ENCODE data around the gene TRAF4. TPM values are rescaled to one million over a fixed set of nuclear protein-coding genes. Genes with fewer than 3 reads are reported as not detected.

Gene TRAF4
- total and polyA plus RNA-seq, 9 of the 15 experiments (the other 6 are each of a cell fraction or from before 2014, with no cell fraction given) = 2.4 to 147 (median 72.4) TPM

GRCh38 chr17:28724500-28725165 lies 19.2 kb upstream of the TRAF4 start (continued):
- TF ChIP-seq RHOXF2B (CRISPR knock-in tag; conservative IDR thresholded peaks at IDR 0.05) (no peak), WHSC1 (IDR thresholded peaks at IDR 0.05; ENCODE audit: low read length) (no peak), POLR2H (tag; IDR thresholded peaks at IDR 0.05; ENCODE audit: low read depth) (no peak), SETDB1 (IDR thresholded peaks at IDR 0.05; ENCODE audit: low read length) (no peak), ETV6 (IDR thresholded peaks at IDR 0.05; ENCODE audit: borderline replicate concordance in 1 of 2, low read depth in 2 of 2, low read length in 1 of 2) (no peak), ETV6 (CRISPR knock-in tag; IDR thresholded peaks at IDR 0.05; ENCODE audit: borderline replicate concordance) (no peak), DNMT1 (IDR thresholded peaks at IDR 0.05) (0 out of 2 replicates have a peak, but pooled peaks have one; percentile 21), RFX7 (CRISPR knock-in tag; IDR thresholded peaks at IDR 0.05) (no peak), RBM34 (IDR thresholded peaks at IDR 0.05; ENCODE audit: borderline replicate concordance, insufficient read depth, low read length) (no peak), HMG20B (CRISPR knock-in tag; IDR thresholded peaks at IDR 0.05) (no peak), ARHGAP35 (IDR thresholded peaks at IDR 0.05; ENCODE audit: partially characterized antibody) (no peak), GTF2F1 (IDR thresholded peaks at IDR 0.05; ENCODE audit: low read depth, low read length) (no peak), ESRRA (IDR thresholded peaks at IDR 0.05; ENCODE audit: borderline replicate concordance, low read depth) (no peak), SIRT6 (IDR thresholded peaks at IDR 0.05; ENCODE audit: low read depth, low read length) (no peak), PHF20 (IDR thresholded peaks at IDR 0.05; ENCODE audit: partially characterized antibody) (no peak), MAFK (IDR thresholded peaks at IDR 0.05; ENCODE audit: low read length) (no peak), ZNF217 (CRISPR knock-in tag; IDR thresholded peaks at IDR 0.05) (no peak), ZC3H8 (IDR thresholded peaks at IDR 0.05) (no peak), TCF7L2 (IDR thresholded peaks at IDR 0.05; ENCODE audit: low read depth, low read length) (no peak)
- TF ChIP-seq, protein P1, sequence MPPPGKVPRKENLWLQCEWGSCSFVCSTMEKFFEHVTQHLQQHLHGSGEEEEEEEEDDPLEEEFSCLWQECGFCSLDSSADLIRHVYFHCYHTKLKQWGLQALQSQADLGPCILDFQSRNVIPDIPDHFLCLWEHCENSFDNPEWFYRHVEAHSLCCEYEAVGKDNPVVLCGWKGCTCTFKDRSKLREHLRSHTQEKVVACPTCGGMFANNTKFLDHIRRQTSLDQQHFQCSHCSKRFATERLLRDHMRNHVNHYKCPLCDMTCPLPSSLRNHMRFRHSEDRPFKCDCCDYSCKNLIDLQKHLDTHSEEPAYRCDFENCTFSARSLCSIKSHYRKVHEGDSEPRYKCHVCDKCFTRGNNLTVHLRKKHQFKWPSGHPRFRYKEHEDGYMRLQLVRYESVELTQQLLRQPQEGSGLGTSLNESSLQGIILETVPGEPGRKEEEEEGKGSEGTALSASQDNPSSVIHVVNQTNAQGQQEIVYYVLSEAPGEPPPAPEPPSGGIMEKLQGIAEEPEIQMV (tag; conservative IDR thresholded peaks at IDR 0.05; ENCODE audit: low read depth) = no peak
- TF ChIP-seq, protein P2, sequence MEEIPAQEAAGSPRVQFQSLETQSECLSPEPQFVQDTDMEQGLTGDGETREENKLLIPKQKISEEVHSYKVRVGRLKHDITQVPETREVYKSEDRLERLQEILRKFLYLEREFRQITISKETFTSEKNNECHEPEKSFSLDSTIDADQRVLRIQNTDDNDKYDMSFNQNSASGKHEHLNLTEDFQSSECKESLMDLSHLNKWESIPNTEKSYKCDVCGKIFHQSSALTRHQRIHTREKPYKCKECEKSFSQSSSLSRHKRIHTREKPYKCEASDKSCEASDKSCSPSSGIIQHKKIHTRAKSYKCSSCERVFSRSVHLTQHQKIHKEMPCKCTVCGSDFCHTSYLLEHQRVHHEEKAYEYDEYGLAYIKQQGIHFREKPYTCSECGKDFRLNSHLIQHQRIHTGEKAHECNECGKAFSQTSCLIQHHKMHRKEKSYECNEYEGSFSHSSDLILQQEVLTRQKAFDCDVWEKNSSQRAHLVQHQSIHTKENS (CRISPR knock-in tag; IDR thresholded peaks at IDR 0.05) = no peak
- TF ChIP-seq, protein P3, sequence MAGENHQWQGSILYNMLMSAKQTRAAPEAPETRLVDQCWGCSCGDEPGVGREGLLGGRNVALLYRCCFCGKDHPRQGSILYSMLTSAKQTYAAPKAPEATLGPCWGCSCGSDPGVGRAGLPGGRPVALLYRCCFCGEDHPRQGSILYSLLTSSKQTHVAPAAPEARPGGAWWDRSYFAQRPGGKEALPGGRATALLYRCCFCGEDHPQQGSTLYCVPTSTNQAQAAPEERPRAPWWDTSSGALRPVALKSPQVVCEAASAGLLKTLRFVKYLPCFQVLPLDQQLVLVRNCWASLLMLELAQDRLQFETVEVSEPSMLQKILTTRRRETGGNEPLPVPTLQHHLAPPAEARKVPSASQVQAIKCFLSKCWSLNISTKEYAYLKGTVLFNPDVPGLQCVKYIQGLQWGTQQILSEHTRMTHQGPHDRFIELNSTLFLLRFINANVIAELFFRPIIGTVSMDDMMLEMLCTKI (IDR thresholded peaks at IDR 0.05; ENCODE audit: partially characterized antibody) = no peak
- TF ChIP-seq, protein P4, sequence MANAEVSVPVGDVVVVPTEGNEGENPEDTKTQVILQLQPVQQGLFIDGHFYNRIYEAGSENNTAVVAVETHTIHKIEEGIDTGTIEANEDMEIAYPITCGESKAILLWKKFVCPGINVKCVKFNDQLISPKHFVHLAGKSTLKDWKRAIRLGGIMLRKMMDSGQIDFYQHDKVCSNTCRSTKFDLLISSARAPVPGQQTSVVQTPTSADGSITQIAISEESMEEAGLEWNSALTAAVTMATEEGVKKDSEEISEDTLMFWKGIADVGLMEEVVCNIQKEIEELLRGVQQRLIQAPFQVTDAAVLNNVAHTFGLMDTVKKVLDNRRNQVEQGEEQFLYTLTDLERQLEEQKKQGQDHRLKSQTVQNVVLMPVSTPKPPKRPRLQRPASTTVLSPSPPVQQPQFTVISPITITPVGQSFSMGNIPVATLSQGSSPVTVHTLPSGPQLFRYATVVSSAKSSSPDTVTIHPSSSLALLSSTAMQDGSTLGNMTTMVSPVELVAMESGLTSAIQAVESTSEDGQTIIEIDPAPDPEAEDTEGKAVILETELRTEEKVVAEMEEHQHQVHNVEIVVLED (CRISPR knock-in tag; IDR thresholded peaks at IDR 0.05) = no peak

Measured in K562 (cell line).